Sigmoid colon (tissue), 7 donors: Measurements from ENCODE around the gene SEMA3B. TPM values are rescaled to one million over a fixed set of nuclear protein-coding genes. Genes with fewer than 3 reads are reported as not detected.
"Not testable (repeated sequence)": the region's sequence is repeated elsewhere in the genome, so short reads cannot be mapped to it uniquely, and the experiment has no call there.

Experiments
- DNase-seq: peaks from one replicate; pipeline ENCODE4 v3.0.0-alpha.2; 2019
- H3K27ac ChIP-seq, 4 donors: fragments of 200-600 bp; sonication (generic); one replicate each; pipeline ENCODE4 v1.5.1; 2016 to 2019; ENCODE audit warnings: mild to moderate bottlenecking in 1 of 4
- H3K27me3 ChIP-seq, 3 donors: fragments of 200-600 bp; sonication (generic); one replicate each; pipeline ENCODE4 v1.5.1; 2019; ENCODE audit warnings: mild to moderate bottlenecking in 1 of 3
- H3K36me3 ChIP-seq, 4 donors: fragments of 200-600 bp; sonication (generic); one replicate each; pipeline ENCODE4 v1.5.1; 2016 to 2019
- H3K4me1 ChIP-seq, 4 donors: fragments of 200-600 bp; sonication (generic); one replicate each; pipeline ENCODE4 v1.5.1; 2017 to 2019
- H3K4me3 ChIP-seq, 4 donors: fragments of 200-600 bp; sonication (generic); one replicate each; pipeline ENCODE4 v1.5.1; 2017 to 2019; ENCODE audit warnings: mild to moderate bottlenecking in 2 of 4, moderate library complexity in 1 of 4
- H3K9me3 ChIP-seq, 4 donors: fragments of 200-600 bp in 3 of 4; sonication (generic) in 3 of 4; one replicate each; pipeline versions ENCODE4 v1.5.1 to v1.6.1; 2013 to 2019
- CTCF ChIP-seq, 4 experiments: fragments of 450-650 bp in 3 of 4; fragments of 200-600 bp in 1 of 4; IDR thresholded peaks; one replicate each; pipeline ENCODE4 v1.5.1; 2016 to 2019; ENCODE audit warnings: antibody characterized with exemption in 4 of 4, mild to moderate bottlenecking in 3 of 4, moderate library complexity in 2 of 4
- EP300 ChIP-seq, 4 donors: sonication (generic); formaldehyde crosslinking; IDR thresholded peaks; one replicate each; pipeline ENCODE4 v1.6.1; 2017; ENCODE audit warnings: antibody characterized with exemption in 4 of 4
- POLR2A ChIP-seq, 2 donors: fragments of 450-650 bp; IDR thresholded peaks; one replicate each; pipeline ENCODE4 v1.6.1; 2016; ENCODE audit warnings: antibody characterized with exemption in 2 of 2, mild to moderate bottlenecking in 2 of 2, moderate library complexity in 2 of 2
- POLR2AphosphoS5 ChIP-seq, 4 donors: sonication (generic); formaldehyde crosslinking; IDR thresholded peaks; one replicate each; pipeline ENCODE4 v1.6.1; 2017; ENCODE audit warnings: antibody characterized with exemption in 4 of 4
- WGBS, 2 donors: extraction: QIAGEN DNeasy Blood & Tissue Kit; methylation state at CpG; one replicate each; pipeline ENCODE4 v1.1.7; 2013; 5-methylcytosine and 5-hydroxymethylcytosine counted together
- intact Hi-C: fragments of 100-400 bp; cut with DNase I; formaldehyde crosslinking; loops from one replicate; pipeline ENCODE4 v1.15.1; 2023
- polyA plus RNA-seq, 3 donors: library from polyadenylated mRNA; stranded (reverse); fragments of 200-250 nt; gene quantifications; one replicate each; pipeline ENCODE4 v1.2.3, GENCODE V29; 2013
- total RNA-seq, 4 donors: library from RNA; depleted of rRNA; stranded (reverse); fragments of >200 nt; gene quantifications; one replicate each; pipeline ENCODE4 v1.1.0, GENCODE V29; 2016
- donor health status: healthy with polysubstance abuse.
- donor health status: Bipolar disorder and iron deficiency.
- donor health status: healthy.

The SEMA3B gene
- total and polyA plus RNA-seq, 7 donors = 7.9 to 54.6 (median 24.6) TPM

- peaks cover 0 to 31% (median 20%) of the 10 kb centered on the region in 4 donors for H3K4me1 ChIP-seq
- peaks cover 0 to 11% (median 0%) of the 10 kb centered on the region in 4 donors for H3K36me3 ChIP-seq
- no peaks in the 10 kb centered on the region for H3K9me3 ChIP-seq
- H3K27me3 ChIP-seq = peaks cover 0 to 21% (median 0%) of the 10 kb centered on the region in 3 donors
- WGBS, 2 donors = 80 to 90% methylated on average over 17 of the region's 17 CpGs
- DNase-seq = no peak
- H3K27ac ChIP-seq = no peak overlapping the region
- no peak for TF ChIP-seq CTCF (IDR thresholded peaks at IDR 0.05)
- no peak for TF ChIP-seq EP300 (IDR thresholded peaks at IDR 0.05)
- TF ChIP-seq POLR2A (IDR thresholded peaks at IDR 0.05) = no peak
- no peak for TF ChIP-seq POLR2AphosphoS5 (IDR thresholded peaks at IDR 0.05)
- H3K4me3 ChIP-seq = no peak overlapping the region
- intact Hi-C loops = no loop called here
Measured at GRCh38 chr3:50276762-50277101, 7.8 kb downstream of the SEMA3B start.

GRCh38 chr3:50278123-50278879, 9.4 kb downstream of the SEMA3B start:
- DNase-seq = no peak
- no peaks in the 10 kb centered on the region for H3K9me3 ChIP-seq
- H3K36me3 ChIP-seq = peaks cover 0 to 11% (median 0%) of the 10 kb centered on the region in 4 donors
- intact Hi-C loops = no loop called here
- TF ChIP-seq POLR2A (IDR thresholded peaks at IDR 0.05) (no peak), EP300 (IDR thresholded peaks at IDR 0.05) (no peak)
- H3K27ac ChIP-seq = peak overlapping the region in 2 of 4 donors; percentile 22 to 27
- peaks cover 0 to 22% (median 13%) of the 10 kb centered on the region in 4 donors for H3K4me1 ChIP-seq
- 76 to 81% methylated on average over 4 of the region's 4 CpGs for WGBS, 2 donors
- H3K4me3 ChIP-seq = no peak overlapping the region
- peaks cover 0 to 21% (median 0%) of the 10 kb centered on the region in 3 donors for H3K27me3 ChIP-seq

- Histone ChIP-seq H3K4me1 (peaks cover 0 to 17% (median 8%) of the 10 kb centered on the region in 4 donors), H3K9me3 (no peaks in the 10 kb centered on the region), H3K4me3 (no peak within 1 kb of the TSS), H3K27me3 (peaks cover 0 to 16% (median 0%) of the 10 kb centered on the region in 3 donors), H3K27ac (peak within 1 kb of the TSS in 2 of 4 donors; percentile 22 to 27), H3K36me3 (peaks cover 0 to 11% (median 0%) of the 10 kb centered on the region in 4 donors)
- no peak for TF ChIP-seq POLR2A (IDR thresholded peaks at IDR 0.05)
- TF ChIP-seq POLR2AphosphoS5 (IDR thresholded peaks at IDR 0.05) = no peak
- no peak for TF ChIP-seq CTCF (IDR thresholded peaks at IDR 0.05)
- TF ChIP-seq EP300 (IDR thresholded peaks at IDR 0.05) = no peak
- DNase-seq = no peak
- WGBS, 2 donors = 67 to 68% methylated on average over 2 of the region's 2 CpGs
- intact Hi-C loops = no loop called here
Measured at GRCh38 chr3:50278880-50279224, 9.9 kb downstream of the SEMA3B start, which contains the start of gene LSMEM2. TSS of gene LSMEM2 (plus strand) at chr3:50279087. CDS start at chr3:50279114, 27 bp downstream.

- H3K9me3 ChIP-seq = no peaks in the 10 kb centered on the region
- peaks cover 0 to 14% (median 0%) of the 10 kb centered on the region in 3 donors for H3K27me3 ChIP-seq
- intact Hi-C loops = no loop called here
- peak overlapping the region in 2 of 4 donors; percentile 22 to 27 for H3K27ac ChIP-seq
- H3K4me3 ChIP-seq = no peak overlapping the region
- peaks cover 0 to 12% (median 5%) of the 10 kb centered on the region in 4 donors for H3K4me1 ChIP-seq
- no peak for DNase-seq
- H3K36me3 ChIP-seq = peaks cover 0 to 11% (median 0%) of the 10 kb centered on the region in 4 donors
- TF ChIP-seq POLR2AphosphoS5 (IDR thresholded peaks at IDR 0.05) (no peak), POLR2A (IDR thresholded peaks at IDR 0.05) (no peak), CTCF (IDR thresholded peaks at IDR 0.05) (no peak), EP300 (IDR thresholded peaks at IDR 0.05) (no peak)
- WGBS, 2 donors = 90 to 91% methylated on average over 8 of the region's 8 CpGs
Measured at GRCh38 chr3:50279255-50280016, 10.5 kb downstream of the SEMA3B start.

GRCh38 chr3:50284121-50284520, 15.2 kb downstream of the SEMA3B start:
- WGBS, 2 donors = 75 to 91% methylated on average over 6 of the region's 6 CpGs

More at GRCh38 chr3:50284121-50284520, 15.2 kb downstream of the SEMA3B start:
- H3K9me3 ChIP-seq, H3K4me1 ChIP-seq, H3K27ac ChIP-seq, DNase-seq, H3K4me3 ChIP-seq, intact Hi-C loops, H3K27me3 ChIP-seq: not testable (repeated sequence)
- H3K36me3 ChIP-seq = peaks cover 11 to 29% (median 17%) of the 10 kb centered on the region in 4 donors
